PFSK-1 (cell line): ENCODE data around the gene DYNC2H1.

ENCODE experiments used
- FOXP2 ChIP-seq: optimal IDR thresholded peaks from 2 replicates; pipeline ENCODE3; 2011; ENCODE audit warnings: borderline replicate concordance, control low read depth, inconsistent platforms; ENCODE audit not compliant: insufficient read depth; ENCODE audit errors: extremely low read length, extremely low read depth
- POLR2AphosphoS5 ChIP-seq: IDR thresholded peaks from 2 replicates; pipeline ENCODE4 v1.6.1; 2012; ENCODE audit warnings: low read depth, mild to moderate bottlenecking, control low read depth, low read length, moderate library complexity
- SIN3A ChIP-seq: IDR thresholded peaks from 2 replicates; pipeline ENCODE4 v1.6.1; 2012; ENCODE audit warnings: mild to moderate bottlenecking, low read length, moderate library complexity, borderline replicate concordance; ENCODE audit not compliant: insufficient read depth
- TAF1 ChIP-seq: IDR thresholded peaks from 2 replicates; pipeline ENCODE4 v1.6.1; 2012; ENCODE audit warnings: low read length, control low read depth, borderline replicate concordance; ENCODE audit not compliant: insufficient read depth
- TF ChIP-seq, protein P1 (sequence below), 2 experiments: IDR thresholded peaks; 2 replicates each; pipeline versions ENCODE4 v1.6.1 to v1.8.0; 2011 to 2012; ENCODE audit warnings: low read depth in 2 of 2, low read length in 2 of 2, control low read depth in 1 of 2, inconsistent platforms in 1 of 2, mild to moderate bottlenecking in 1 of 2, moderate library complexity in 1 of 2; ENCODE audit not compliant: insufficient read depth in 1 of 2

DNA sequence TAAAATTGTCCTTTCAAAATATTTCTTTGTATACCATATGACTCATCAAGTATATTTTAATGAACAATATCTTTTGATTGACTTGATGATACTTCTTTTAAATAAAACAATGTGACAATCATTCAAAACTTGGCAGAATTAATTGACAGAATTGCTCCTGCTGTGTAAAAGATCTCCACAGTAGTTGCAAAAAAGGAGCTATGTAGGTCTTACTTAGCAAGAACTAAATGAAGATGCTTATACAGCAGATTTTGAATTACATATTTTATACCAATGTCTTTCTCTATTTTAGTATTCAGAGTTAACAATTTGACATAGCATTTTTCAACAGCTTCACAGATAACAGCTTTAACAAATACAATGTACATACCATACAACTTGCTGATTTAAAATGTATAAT lies 144.9 kb downstream of the DYNC2H1 start:
- TF ChIP-seq, protein P1, sequence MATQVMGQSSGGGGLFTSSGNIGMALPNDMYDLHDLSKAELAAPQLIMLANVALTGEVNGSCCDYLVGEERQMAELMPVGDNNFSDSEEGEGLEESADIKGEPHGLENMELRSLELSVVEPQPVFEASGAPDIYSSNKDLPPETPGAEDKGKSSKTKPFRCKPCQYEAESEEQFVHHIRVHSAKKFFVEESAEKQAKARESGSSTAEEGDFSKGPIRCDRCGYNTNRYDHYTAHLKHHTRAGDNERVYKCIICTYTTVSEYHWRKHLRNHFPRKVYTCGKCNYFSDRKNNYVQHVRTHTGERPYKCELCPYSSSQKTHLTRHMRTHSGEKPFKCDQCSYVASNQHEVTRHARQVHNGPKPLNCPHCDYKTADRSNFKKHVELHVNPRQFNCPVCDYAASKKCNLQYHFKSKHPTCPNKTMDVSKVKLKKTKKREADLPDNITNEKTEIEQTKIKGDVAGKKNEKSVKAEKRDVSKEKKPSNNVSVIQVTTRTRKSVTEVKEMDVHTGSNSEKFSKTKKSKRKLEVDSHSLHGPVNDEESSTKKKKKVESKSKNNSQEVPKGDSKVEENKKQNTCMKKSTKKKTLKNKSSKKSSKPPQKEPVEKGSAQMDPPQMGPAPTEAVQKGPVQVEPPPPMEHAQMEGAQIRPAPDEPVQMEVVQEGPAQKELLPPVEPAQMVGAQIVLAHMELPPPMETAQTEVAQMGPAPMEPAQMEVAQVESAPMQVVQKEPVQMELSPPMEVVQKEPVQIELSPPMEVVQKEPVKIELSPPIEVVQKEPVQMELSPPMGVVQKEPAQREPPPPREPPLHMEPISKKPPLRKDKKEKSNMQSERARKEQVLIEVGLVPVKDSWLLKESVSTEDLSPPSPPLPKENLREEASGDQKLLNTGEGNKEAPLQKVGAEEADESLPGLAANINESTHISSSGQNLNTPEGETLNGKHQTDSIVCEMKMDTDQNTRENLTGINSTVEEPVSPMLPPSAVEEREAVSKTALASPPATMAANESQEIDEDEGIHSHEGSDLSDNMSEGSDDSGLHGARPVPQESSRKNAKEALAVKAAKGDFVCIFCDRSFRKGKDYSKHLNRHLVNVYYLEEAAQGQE (IDR thresholded peaks at IDR 0.05; ENCODE audit: insufficient read depth in 1 of 2, low read depth in 2 of 2, low read length in 2 of 2), result no peak
- TF ChIP-seq POLR2AphosphoS5 (no peak), SIN3A (no peak), TAF1 (no peak), FOXP2 (no peak)
